Bladder microvascular endothelial cell (primary cell): ENCODE results near the gene C19orf18. TPM values are rescaled to one million over a fixed set of nuclear protein-coding genes. Genes with fewer than 3 reads are reported as not detected.

Experiments
- total RNA-seq: library from RNA; depleted of rRNA; stranded (reverse); fragments of >200 nt; gene quantifications from 2 replicates; pipeline ENCODE4 v1.2.3, GENCODE V29; 2014

C19orf18 gene
- 0.16 and 0.25 TPM in 2 replicates for total RNA-seq

DNA sequence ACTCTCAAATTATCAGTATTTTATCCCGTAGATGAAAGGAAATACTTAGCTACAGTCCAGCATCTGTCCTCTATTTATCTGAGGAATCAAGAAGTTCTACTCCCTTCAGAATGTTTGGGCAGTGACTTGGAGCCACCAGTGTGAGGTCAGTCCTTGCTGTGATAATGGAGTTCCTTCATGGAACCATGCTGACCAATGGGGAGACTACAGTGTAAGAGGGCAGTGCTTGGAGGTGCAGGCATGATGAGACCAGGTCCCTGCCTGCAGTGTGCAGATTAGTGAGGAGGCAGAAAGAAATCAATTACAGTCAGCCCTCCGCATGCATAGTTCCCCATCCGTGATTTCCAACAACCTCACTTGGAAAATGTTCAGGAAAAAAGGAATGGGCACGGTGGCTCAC lies at the start of gene C19orf18:
C19orf18 (minus strand) TSS at position 101 of the 400 bp plus-strand sequence. CDS start 102 bp downstream, outside the sequence.

GRCh38 chr19:58002384-58003173 lies 28.2 kb upstream of the C19orf18 start, which contains the start of gene ZNF606:
ZNF606 (minus strand) TSS chr19:58002820; CDS start chr19:58001319, 1,501 bp downstream.

GRCh38 chr19:57947419-57948134 lies 26.8 kb downstream of the C19orf18 start, which contains the start of gene ZNF256:
ZNF256 (minus strand) TSS chr19:57947706; CDS start chr19:57947474, 232 bp downstream.

DNA sequence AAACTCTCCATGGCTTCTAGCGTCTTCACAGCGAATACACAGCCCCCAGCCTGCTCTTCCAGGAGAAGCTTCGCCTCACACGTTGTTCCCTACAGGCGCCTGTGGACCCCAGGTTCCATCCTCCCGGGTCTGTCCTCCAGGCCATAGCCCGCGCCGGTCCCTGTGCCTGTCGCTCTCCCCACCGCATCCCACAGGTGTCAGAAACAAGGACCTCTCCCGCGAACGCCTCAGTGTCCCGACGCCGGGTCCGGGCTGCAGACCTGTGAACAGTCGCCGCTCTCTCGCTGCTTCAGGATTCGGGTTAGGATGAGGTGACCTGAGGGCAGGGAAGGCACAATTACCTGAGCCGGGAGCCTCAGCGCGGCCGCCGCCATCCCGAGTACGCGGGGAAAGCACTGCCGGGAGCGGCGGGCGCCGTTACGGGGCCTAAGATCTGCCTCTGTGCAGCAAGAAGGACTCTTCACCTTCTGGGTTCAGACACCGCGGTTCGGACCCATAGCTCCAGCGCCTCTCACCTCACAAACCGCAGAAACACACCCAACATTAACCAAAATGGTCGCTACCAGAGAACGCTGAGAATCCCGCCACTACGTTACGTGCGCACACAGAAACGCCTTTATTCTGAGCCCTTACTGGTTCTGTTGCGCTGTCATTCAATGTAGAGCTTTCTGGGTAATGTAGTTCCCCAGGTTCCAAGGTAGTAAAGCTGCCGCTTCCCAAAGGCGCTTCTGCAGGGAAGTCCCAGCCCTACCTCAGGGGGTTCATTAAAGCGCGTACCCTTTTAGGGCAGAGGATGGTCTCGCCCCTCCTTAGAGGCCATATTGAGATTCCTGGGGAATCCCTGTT lies 39.3 kb downstream of the C19orf18 start, which contains the start of gene ZNF418:
ZNF418 (minus strand) TSS at position 583 of the 846 bp plus-strand sequence. CDS start 1,580 bp downstream, outside the sequence.

DNA sequence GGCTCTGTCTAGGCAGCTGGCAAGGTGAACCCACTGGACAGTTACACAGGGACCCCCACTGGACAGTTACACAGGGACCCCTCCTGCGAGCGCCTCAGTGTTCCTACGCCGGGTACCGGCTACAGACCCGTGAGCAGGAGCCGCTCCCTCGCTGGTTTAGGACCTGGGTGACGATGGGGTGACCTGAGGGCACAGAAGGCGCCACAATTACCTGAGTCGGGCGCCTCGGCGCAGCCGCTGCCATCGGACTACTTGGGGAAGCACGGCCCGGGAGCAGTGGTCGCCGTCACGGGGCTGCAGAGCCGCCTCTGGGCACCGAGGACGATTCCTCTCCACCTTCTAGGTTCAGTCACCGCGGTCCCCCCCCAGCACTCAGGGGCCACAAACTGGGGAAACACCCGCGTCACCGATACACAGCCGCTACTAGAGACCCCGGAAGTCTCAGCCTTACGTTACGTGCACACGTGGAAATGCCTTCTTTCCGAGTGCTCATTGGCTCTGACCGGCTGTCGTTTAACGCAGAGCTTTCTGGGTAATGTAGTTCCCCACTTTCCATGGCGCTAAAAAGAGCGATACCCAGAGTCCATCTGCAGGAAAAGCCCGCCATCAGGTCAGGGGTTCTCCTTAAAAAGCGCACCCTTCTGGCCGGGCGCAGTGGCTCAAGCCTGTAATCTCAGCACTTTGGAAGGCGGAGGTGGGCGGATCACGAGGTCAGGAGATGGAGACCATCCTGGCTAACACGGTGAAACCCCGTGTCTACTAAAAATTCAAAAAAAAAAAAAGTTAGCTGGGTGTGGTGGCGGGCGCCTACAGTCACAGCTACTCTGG lies 58.0 kb downstream of the C19orf18 start, which contains the start of gene ZNF417:
ZNF417 (minus strand) TSS at position 425 of the 828 bp plus-strand sequence; CDS start at position 244, 181 bp downstream.

Other genes starting within 250 kb of the C19orf18 start
- gene ZNF671, start 246.9 kb downstream of the C19orf18 start, total RNA-seq = 5.7 and 6.7 TPM in 2 replicates
- 8.7 and 14.7 TPM in 2 replicates for gene ZNF776, start 227.7 kb downstream of the C19orf18 start, total RNA-seq
- 9.6 and 20.1 TPM in 2 replicates for gene ZNF586, start 204.9 kb downstream of the C19orf18 start, total RNA-seq
- gene ZNF552, start 159.6 kb downstream of the C19orf18 start, total RNA-seq = 3.9 and 7.9 TPM in 2 replicates
- 8.6 and 20.8 TPM in 2 replicates for gene ZNF587B, start 144.2 kb downstream of the C19orf18 start, total RNA-seq
- gene ZNF587, start 124.7 kb downstream of the C19orf18 start, total RNA-seq = 12.5 and 32.9 TPM in 2 replicates
- 2.6 and 4.7 TPM in 2 replicates for gene ZNF814, start 85.5 kb downstream of the C19orf18 start, total RNA-seq
- 7.1 and 22.4 TPM in 2 replicates for gene ZNF417, start 57.9 kb downstream of the C19orf18 start, total RNA-seq
- gene ZNF418, start 39.1 kb downstream of the C19orf18 start, total RNA-seq = 1.9 and 6.7 TPM in 2 replicates
- gene ZNF256, start 26.8 kb downstream of the C19orf18 start, total RNA-seq = 4.0 and 5.5 TPM in 2 replicates
- 5.7 and 11.6 TPM in 2 replicates for gene ZNF606, start 28.3 kb upstream of the C19orf18 start, total RNA-seq
- gene ZSCAN1, start 59.5 kb upstream of the C19orf18 start, total RNA-seq = 0.16 and 0.25 TPM in 2 replicates
- 0.97 and 2.6 TPM in 2 replicates for gene ZNF135, start 84.7 kb upstream of the C19orf18 start, total RNA-seq
- 15.2 and 19.6 TPM in 2 replicates for gene ZSCAN18, start 123.7 kb upstream of the C19orf18 start, total RNA-seq
- 6.5 and 11.3 TPM in 2 replicates for gene ZNF329, start 176.3 kb upstream of the C19orf18 start, total RNA-seq
- 14.7 and 21.0 TPM in 2 replicates for gene ZNF274, start 208.5 kb upstream of the C19orf18 start, total RNA-seq